Retina (tissue), 1 donor: ENCODE measurements around the gene STAT1.

ENCODE experiments used
- DNase-seq: peaks from one replicate; pipeline ENCODE4 v3.0.0-alpha.2; 2016

Gene STAT1

GRCh38 chr2:191030521-191031154, 16.7 kb upstream of the STAT1 start:
- peak; percentile 28 for DNase-seq

GRCh38 chr2:191029280-191029950, 15.4 kb upstream of the STAT1 start:
- DNase-seq: no peak

- DNase-seq: no peak
Observed at GRCh38 chr2:191026377-191026776, 12.4 kb upstream of the STAT1 start.

GRCh38 chr2:191025135-191025534, 11.2 kb upstream of the STAT1 start:
- DNase-seq: no peak

GRCh38 chr2:191023235-191023679, 9.3 kb upstream of the STAT1 start:
- no peak for DNase-seq

GRCh38 chr2:191020742-191021381, 6.9 kb upstream of the STAT1 start:
- DNase-seq: no peak

GRCh38 chr2:191020221-191020741, 6.3 kb upstream of the STAT1 start:
- peak; percentile 98 for DNase-seq

GRCh38 chr2:191019376-191019775, 5.4 kb upstream of the STAT1 start:
- no peak for DNase-seq

- DNase-seq: no peak
Observed at GRCh38 chr2:191018643-191019119, 4.7 kb upstream of the STAT1 start.

GRCh38 chr2:191018048-191018447, 4.1 kb upstream of the STAT1 start:
- DNase-seq: no peak

GRCh38 chr2:191015831-191016230, 1.9 kb upstream of the STAT1 start:
- no peak for DNase-seq

GRCh38 chr2:191015239-191015638, 1.3 kb upstream of the STAT1 start:
- no peak for DNase-seq

GRCh38 chr2:191014653-191015020, 666 bp upstream of the STAT1 start:
- no peak for DNase-seq

- no peak for DNase-seq
Observed at GRCh38 chr2:191013682-191013931, 364 bp downstream of the STAT1 start.

GRCh38 chr2:191012845-191013681, 908 bp downstream of the STAT1 start:
- no peak for DNase-seq

- no peak for DNase-seq
Observed at GRCh38 chr2:191012346-191012745, 1.6 kb downstream of the STAT1 start.

- no peak for DNase-seq
Observed at GRCh38 chr2:191010887-191011885, 2.8 kb downstream of the STAT1 start.

GRCh38 chr2:191009541-191010374, 4.2 kb downstream of the STAT1 start:
- no peak for DNase-seq

GRCh38 chr2:191008286-191008685, 5.7 kb downstream of the STAT1 start:
- no peak for DNase-seq

GRCh38 chr2:191006997-191007783, 6.8 kb downstream of the STAT1 start:
- no peak for DNase-seq
